K562 (cell line): ENCODE results near the gene MDM4. TPM values are rescaled to one million over a fixed set of nuclear protein-coding genes. Genes with fewer than 3 reads are reported as not detected.
A peak's percentile ranks its signal among the peaks of the same experiment; 100 is the strongest.

ENCODE experiments used
- ATF3 ChIP-seq, 2 experiments: fragments of 450-650 bp in 1 of 2; sonication (generic) in 1 of 2; formaldehyde crosslinking in 1 of 2; IDR thresholded peaks in 1 of 2; conservative IDR thresholded peaks in 1 of 2; 2 replicates each; pipeline versions ENCODE4 v1.6.1 to v1.8.1; 2016 to 2023; ENCODE audit warnings: mild to moderate bottlenecking in 2 of 2, moderate library complexity in 2 of 2, inconsistent platforms in 1 of 2, missing genetic modification reagents in 1 of 2
- CEBPB ChIP-seq: fragments of 450-650 bp; IDR thresholded peaks from 2 replicates; pipeline ENCODE4 v1.6.1; 2016; ENCODE audit warnings: missing genetic modification characterization, missing compliant biosample characterization
- CUX1 ChIP-seq: fragments of 200-800 bp; sonication (Bioruptor generic); IDR thresholded peaks from 2 replicates; pipeline ENCODE4 v1.6.1; 2016; ENCODE audit warnings: missing genetic modification characterization, missing compliant biosample characterization
- FOXK1 ChIP-seq: sonication (generic); formaldehyde crosslinking; IDR thresholded peaks from 2 replicates; pipeline ENCODE4 v1.8.0; 2022; ENCODE audit warnings: missing genetic modification reagents, mild to moderate bottlenecking, borderline replicate concordance
- HDGF ChIP-seq: fragments of 450-650 bp; IDR thresholded peaks from 2 replicates; pipeline ENCODE4 v1.6.1; 2016
- HNRNPK ChIP-seq: fragments of 200-400 bp; formaldehyde crosslinking; IDR thresholded peaks from one replicate; pipeline ENCODE4 v1.6.1; 2018; ENCODE audit warnings: mild to moderate bottlenecking, low read depth, low read length; ENCODE audit not compliant: poor library complexity, severe bottlenecking
- MAX ChIP-seq: sonication (generic); formaldehyde crosslinking; IDR thresholded peaks from 2 replicates; pipeline ENCODE4 v1.9.0; 2022; ENCODE audit warnings: mild to moderate bottlenecking, missing genetic modification reagents
- MECOM ChIP-seq: fragments of 250-450 bp; sonication (Bioruptor Pico); IDR thresholded peaks from 2 replicates; pipeline ENCODE4 v1.8.0; 2022; ENCODE audit warnings: inconsistent platforms
- NFXL1 ChIP-seq: fragments of 450-650 bp; formaldehyde crosslinking; IDR thresholded peaks from 2 replicates; pipeline ENCODE4 v1.4.0; 2021; ENCODE audit warnings: mild to moderate bottlenecking
- NKRF ChIP-seq: fragments of 450-650 bp; IDR thresholded peaks from 2 replicates; pipeline ENCODE4 v1.6.1; 2016; ENCODE audit warnings: borderline replicate concordance
- POLR2AphosphoS5 ChIP-seq: IDR thresholded peaks from 2 replicates; pipeline ENCODE4 v1.6.1; 2011; ENCODE audit warnings: mild to moderate bottlenecking, low read depth, low read length, moderate library complexity; ENCODE audit not compliant: control insufficient read depth, insufficient read depth
- SRSF1 ChIP-seq: fragments of 200-400 bp; formaldehyde crosslinking; IDR thresholded peaks from 2 replicates; pipeline ENCODE4 v1.6.1; 2017; ENCODE audit warnings: mild to moderate bottlenecking, low read depth, low read length, moderate library complexity
- ZBTB7A ChIP-seq: IDR thresholded peaks from 2 replicates; pipeline ENCODE4 v1.6.1; 2011; ENCODE audit warnings: low read depth, mild to moderate bottlenecking, low read length, moderate library complexity, borderline replicate concordance; ENCODE audit not compliant: control insufficient read depth
- ZEB2 ChIP-seq: fragments of 450-650 bp; IDR thresholded peaks from 2 replicates; pipeline ENCODE4 v1.6.1; 2016
- ZNF512 ChIP-seq: IDR thresholded peaks from 2 replicates; pipeline ENCODE4 v1.6.1; 2016; ENCODE audit warnings: missing genetic modification characterization, missing compliant biosample characterization
- ZNF764 ChIP-seq: fragments of 250-450 bp; sonication (Bioruptor Pico); IDR thresholded peaks from 2 replicates; pipeline ENCODE4 v1.4.0; 2020; ENCODE audit warnings: low read depth, mild to moderate bottlenecking, moderate library complexity
- polyA plus RNA-seq, 8 experiments: library from polyadenylated mRNA; depleted of rRNA in 4 of 8; stranded (reverse) in 5 of 8; unstranded in 3 of 8; fragments of >200 nt; fragmentation: Nextera tagmentation in 2 of 8; fragmentation: Illumina TruSeq in 1 of 8; extraction: Ambion mirVana in 2 of 8; extraction: Trizol in 1 of 8; gene quantifications; 2 replicates each; pipeline versions ENCODE4 v1.2.1 to v1.2.3, GENCODE V29; 2011 to 2014; ENCODE audit warnings: inconsistent platforms in 1 of 8, missing spikeins in 1 of 8
- total RNA-seq, 7 experiments: library from RNA; depleted of rRNA in 6 of 7; stranded (reverse); fragments of >200 nt in 6 of 7; fragmentation: Illumina TruSeq in 2 of 7; extraction: Trizol in 2 of 7; gene quantifications; 2 replicates each; pipeline versions ENCODE4 v1.2.1 to v1.2.3, GENCODE V29; 2011 to 2021; ENCODE audit warnings: low replicate concordance in 1 of 7

The MDM4 gene
- total and polyA plus RNA-seq, 9 of the 15 experiments (the other 6 are each of a cell fraction or from before 2014, with no cell fraction given), result 3.3 to 61.7 (median 21.2) TPM

- TF ChIP-seq CEBPB (no peak), MECOM (CRISPR knock-in tag) (no peak), MAX (CRISPR knock-in tag) (no peak), ATF3 (IDR thresholded peaks at IDR 0.05) (peak; percentile 40; the same call in 1 of the 2 replicates), ATF3 (CRISPR knock-in tag; conservative IDR thresholded peaks at IDR 0.05) (no peak), HNRNPK (no peak), SRSF1 (no peak), POLR2AphosphoS5 (no peak), FOXK1 (no peak), NFXL1 (CRISPR knock-in tag) (0 out of 2 replicates have a peak, but pooled peaks have one; percentile 15), HDGF (no peak), ZEB2 (peak; percentile 27; the same call in 1 of the 2 replicates), ZNF764 (CRISPR knock-in tag) (peak; percentile 74; the same call in 1 of the 2 replicates), NKRF (peak; percentile 49; the same call in 1 of the 2 replicates), ZNF512 (tag) (no peak), CUX1 (CRISPR knock-in tag) (0 out of 2 replicates have a peak, but pooled peaks have one; percentile 23), ZBTB7A (no peak)
These were observed 9.8 kb upstream of the MDM4 start (continued) for GRCh38 chr1:204506201-204506968.
